ENCODE data around the gene GRAMD1B.

Gene GRAMD1B

DNA sequence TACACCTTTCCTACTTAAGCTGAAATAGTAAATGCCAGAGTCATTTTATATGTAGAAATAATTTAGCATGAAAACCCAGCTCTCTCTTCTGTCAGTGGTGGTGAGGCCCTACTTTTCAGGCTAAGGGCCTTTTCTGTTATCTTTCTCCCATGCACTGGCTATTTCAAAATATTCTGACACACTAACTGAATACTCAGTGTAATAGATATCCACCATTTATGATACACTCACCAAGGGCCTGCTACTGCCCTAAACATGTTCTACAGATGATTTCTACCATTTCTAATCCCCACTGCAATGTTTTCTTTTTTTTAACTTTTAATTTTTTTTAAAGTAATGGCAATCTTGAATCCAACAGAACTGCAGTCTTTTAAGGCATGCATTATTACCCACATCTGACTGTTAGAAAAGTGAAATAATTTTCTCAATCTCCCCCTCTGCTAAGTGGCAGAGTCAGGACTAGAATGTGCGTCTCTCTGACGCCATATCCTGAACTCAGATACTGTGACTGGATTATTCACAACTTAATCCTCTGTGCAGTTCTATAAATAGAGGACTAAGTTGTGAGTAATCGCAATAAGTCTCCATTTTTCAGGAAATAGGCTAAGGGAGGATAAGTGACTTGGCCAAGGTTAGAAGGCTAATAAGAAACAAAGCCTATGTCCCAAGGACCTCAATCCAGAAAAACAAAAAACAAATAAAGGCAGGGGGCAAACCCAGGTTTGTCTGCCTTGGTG is 44.0 kb downstream of the GRAMD1B start:
- ATAC-seq (ENCODE audit: insufficient read depth, low read depth) (no peak), DNase-seq (no peak)
- peaks cover 12% of the 10 kb centered on the region for H4K20me1 ChIP-seq (ENCODE audit: insufficient read depth, low read length)
- H3K27me3 ChIP-seq (ENCODE audit: insufficient read depth, low read length, poor library complexity): no peaks in the 10 kb centered on the region
- H3K79me2 ChIP-seq (ENCODE audit: insufficient read depth, low read length): no peaks in the 10 kb centered on the region
- TF ChIP-seq EZH2 (IDR thresholded peaks at IDR 0.05; ENCODE audit: borderline replicate concordance, low read depth, low read length, severe bottlenecking) (no peak), CTCF (IDR thresholded peaks at IDR 0.05; ENCODE audit: borderline replicate concordance, extremely low read depth, low read length, poor library complexity, severe bottlenecking) (no peak)
- H3K4me3 ChIP-seq (ENCODE audit: low read depth in 1 of 2, low read length in 2 of 2): no peak overlapping the region
- no peak overlapping the region for H3K9ac ChIP-seq (ENCODE audit: low read depth, low read length)
- H3K36me3 ChIP-seq (ENCODE audit: insufficient read depth, low read length): no peaks in the 10 kb centered on the region
- H3K27ac ChIP-seq (ENCODE audit: low read length): no peak overlapping the region
- no peak overlapping the region for H3K4me2 ChIP-seq (ENCODE audit: insufficient read depth, low read length)
- H2AFZ ChIP-seq (ENCODE audit: low read depth, low read length): no peak overlapping the region
- no peaks in the 10 kb centered on the region for H3K9me3 ChIP-seq (ENCODE audit: insufficient read depth, low read length, severe bottlenecking)
- H3K4me1 ChIP-seq (ENCODE audit: insufficient read depth, low read length): no peaks in the 10 kb centered on the region

DNA sequence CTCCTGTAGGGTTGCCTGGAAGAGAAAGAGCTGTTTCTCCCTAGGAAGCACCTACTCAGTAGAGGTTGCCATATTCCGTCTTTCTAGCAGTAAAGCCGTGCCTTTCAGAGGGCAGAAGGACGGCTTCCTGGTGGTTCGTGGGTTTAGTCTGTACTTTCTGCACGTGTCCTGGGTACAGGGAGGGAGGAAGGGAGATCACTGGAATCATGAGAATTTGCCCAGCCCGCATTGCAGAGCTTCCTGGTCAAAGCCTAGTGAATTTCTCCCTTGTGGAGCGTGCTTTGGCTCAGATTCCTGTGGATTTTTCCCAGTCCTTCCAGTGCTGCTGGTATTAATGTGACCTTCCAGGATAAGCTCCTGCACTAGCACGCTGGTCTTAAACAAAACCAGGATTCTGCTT is 44.9 kb downstream of the GRAMD1B start:
- Histone ChIP-seq H3K4me2 (ENCODE audit: insufficient read depth, low read length) (no peak overlapping the region), H3K27ac (ENCODE audit: low read length) (no peak overlapping the region), H3K4me1 (ENCODE audit: insufficient read depth, low read length) (no peaks in the 10 kb centered on the region), H2AFZ (ENCODE audit: low read depth, low read length) (no peak overlapping the region), H3K9me3 (ENCODE audit: insufficient read depth, low read length, severe bottlenecking) (no peaks in the 10 kb centered on the region), H3K9ac (ENCODE audit: low read depth, low read length) (no peak overlapping the region), H3K27me3 (ENCODE audit: insufficient read depth, low read length, poor library complexity) (no peaks in the 10 kb centered on the region), H3K79me2 (ENCODE audit: insufficient read depth, low read length) (no peaks in the 10 kb centered on the region), H4K20me1 (ENCODE audit: insufficient read depth, low read length) (peaks cover 11% of the 10 kb centered on the region; the same call in 1 of the 2 replicates), H3K36me3 (ENCODE audit: insufficient read depth, low read length) (no peaks in the 10 kb centered on the region), H3K4me3 (ENCODE audit: low read depth in 1 of 2, low read length in 2 of 2) (no peak overlapping the region)
- TF ChIP-seq CTCF (IDR thresholded peaks at IDR 0.05; ENCODE audit: borderline replicate concordance, extremely low read depth, low read length, poor library complexity, severe bottlenecking) (no peak), EZH2 (IDR thresholded peaks at IDR 0.05; ENCODE audit: borderline replicate concordance, low read depth, low read length, severe bottlenecking) (no peak)
- ATAC-seq (ENCODE audit: insufficient read depth, low read depth) (no peak), DNase-seq (no peak)

DNA sequence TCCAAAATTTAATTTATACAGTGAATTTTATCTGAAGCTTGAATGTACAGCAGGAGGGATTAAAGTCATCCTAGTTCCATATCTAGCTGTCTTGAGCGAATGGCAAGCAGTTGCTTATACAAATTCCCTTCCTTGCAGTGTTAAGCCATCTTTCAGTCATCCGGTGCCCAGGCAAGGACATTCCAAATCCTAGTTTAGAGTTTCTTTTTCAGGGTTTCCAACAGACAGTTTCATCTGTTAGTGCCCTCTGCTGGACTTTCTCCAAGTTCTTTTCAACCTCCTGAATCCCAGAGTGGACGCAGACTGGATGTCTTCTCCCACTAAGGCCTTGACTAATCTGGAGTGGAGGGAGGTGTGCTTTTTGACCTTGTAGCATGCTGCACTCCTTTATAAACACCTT is 45.4 kb downstream of the GRAMD1B start:
- no peaks in the 10 kb centered on the region for H3K79me2 ChIP-seq (ENCODE audit: insufficient read depth, low read length)
- no peaks in the 10 kb centered on the region for H3K27me3 ChIP-seq (ENCODE audit: insufficient read depth, low read length, poor library complexity)
- no peak overlapping the region for H3K9ac ChIP-seq (ENCODE audit: low read depth, low read length)
- H3K9me3 ChIP-seq (ENCODE audit: insufficient read depth, low read length, severe bottlenecking): no peaks in the 10 kb centered on the region
- H3K36me3 ChIP-seq (ENCODE audit: insufficient read depth, low read length): no peaks in the 10 kb centered on the region
- H4K20me1 ChIP-seq (ENCODE audit: insufficient read depth, low read length): peaks cover 11% of the 10 kb centered on the region; the same call in 1 of the 2 replicates
- H3K4me2 ChIP-seq (ENCODE audit: insufficient read depth, low read length): no peak overlapping the region
- DNase-seq (no peak), ATAC-seq (ENCODE audit: insufficient read depth, low read depth) (no peak)
- H3K4me1 ChIP-seq (ENCODE audit: insufficient read depth, low read length): no peaks in the 10 kb centered on the region
- no peak overlapping the region for H2AFZ ChIP-seq (ENCODE audit: low read depth, low read length)
- no peak overlapping the region for H3K27ac ChIP-seq (ENCODE audit: low read length)
- TF ChIP-seq EZH2 (IDR thresholded peaks at IDR 0.05; ENCODE audit: borderline replicate concordance, low read depth, low read length, severe bottlenecking): no peak
- TF ChIP-seq CTCF (IDR thresholded peaks at IDR 0.05; ENCODE audit: borderline replicate concordance, extremely low read depth, low read length, poor library complexity, severe bottlenecking): peak; percentile 23
- no peak overlapping the region for H3K4me3 ChIP-seq (ENCODE audit: low read depth in 1 of 2, low read length in 2 of 2)
